GM19240 (cell line): ENCODE results near the gene WBP1.
A peak's percentile ranks its signal among the peaks of the same experiment; 100 is the strongest.
"Not testable (repeated sequence)": the region's sequence is repeated elsewhere in the genome, so short reads cannot be mapped to it uniquely, and the experiment has no call there.

Experiments used
- DNase-seq: peaks from one replicate; pipeline ENCODE4 v3.0.0; 2011; ENCODE audit warnings: low spot score; ENCODE audit not compliant: insufficient read length

The WBP1 gene

DNA sequence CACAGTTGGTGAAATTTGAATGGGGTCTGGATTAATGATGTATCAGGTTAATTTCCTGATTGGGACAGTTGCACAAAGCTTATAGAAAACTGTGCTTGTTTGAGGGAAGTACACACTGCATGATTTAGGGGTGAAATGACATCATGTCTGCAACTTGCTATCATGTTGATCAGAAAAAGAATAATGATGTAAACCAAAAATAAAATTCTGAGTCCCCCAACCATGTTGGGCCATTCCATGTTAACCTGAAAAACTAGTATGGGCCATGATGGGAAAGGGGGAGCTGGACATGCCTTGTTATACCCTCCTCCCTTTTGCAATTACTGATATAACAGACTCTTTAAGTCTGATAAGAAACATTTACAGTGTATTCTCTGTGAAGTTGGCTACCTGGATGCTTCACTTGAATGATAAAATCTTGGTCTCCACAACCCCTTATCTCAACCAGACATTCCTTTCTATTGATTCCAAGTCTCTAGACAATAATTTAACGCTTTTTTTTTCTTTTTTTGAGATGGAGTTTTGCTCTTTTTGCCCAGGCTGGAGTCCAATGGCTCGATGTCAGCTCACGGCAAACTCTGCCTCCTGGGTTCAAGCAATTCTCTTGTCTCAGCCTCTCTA is 7.6 kb upstream of the WBP1 start:
- no peak for DNase-seq

DNA sequence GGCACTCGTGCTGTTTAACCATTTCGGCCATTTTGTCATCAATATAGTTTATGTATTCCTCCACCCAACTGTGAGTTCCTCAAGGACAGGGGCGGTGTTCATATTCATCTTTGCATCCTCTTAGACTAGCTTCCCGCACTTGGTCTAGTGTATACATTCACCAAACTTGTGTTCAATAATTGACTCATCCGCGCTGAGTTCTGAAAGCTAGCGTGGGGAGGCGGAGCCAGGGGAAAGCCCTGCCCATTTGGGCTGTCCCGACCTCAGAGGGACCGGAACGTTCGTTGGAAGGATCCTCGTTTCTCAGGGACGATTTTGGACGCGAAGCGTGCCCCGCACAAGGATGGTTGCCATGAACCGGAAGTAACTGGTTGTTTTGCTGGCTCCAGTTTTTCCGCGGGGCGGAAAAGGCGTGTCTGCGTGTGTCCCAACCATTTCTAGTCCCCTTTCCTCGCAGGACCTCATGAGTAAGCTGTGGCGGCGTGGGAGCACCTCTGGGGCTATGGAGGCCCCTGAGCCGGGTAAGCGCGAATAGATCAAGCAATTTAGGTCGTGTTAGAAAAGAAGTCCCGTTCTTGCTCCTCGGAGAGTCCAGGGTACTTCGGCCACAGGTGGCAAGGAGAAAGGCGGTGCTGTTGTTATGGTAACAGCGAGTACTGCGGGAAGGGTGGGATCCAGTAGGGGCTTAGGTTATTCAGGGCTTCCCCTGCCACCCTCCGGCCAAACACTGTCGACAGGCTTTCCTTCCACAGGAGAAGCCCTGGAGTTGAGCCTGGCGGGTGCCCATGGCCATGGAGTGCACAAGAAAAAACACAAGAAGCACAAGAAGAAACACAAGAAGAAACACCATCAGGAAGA is 3.4 kb upstream of the WBP1 start, which contains the start of gene INO80B:
Gene INO80B, plus strand, starts transcription at position 434 of the 858 bp plus-strand sequence. Its CDS starts 30 bp downstream, at position 464.
- peak; percentile 65 for DNase-seq

DNA sequence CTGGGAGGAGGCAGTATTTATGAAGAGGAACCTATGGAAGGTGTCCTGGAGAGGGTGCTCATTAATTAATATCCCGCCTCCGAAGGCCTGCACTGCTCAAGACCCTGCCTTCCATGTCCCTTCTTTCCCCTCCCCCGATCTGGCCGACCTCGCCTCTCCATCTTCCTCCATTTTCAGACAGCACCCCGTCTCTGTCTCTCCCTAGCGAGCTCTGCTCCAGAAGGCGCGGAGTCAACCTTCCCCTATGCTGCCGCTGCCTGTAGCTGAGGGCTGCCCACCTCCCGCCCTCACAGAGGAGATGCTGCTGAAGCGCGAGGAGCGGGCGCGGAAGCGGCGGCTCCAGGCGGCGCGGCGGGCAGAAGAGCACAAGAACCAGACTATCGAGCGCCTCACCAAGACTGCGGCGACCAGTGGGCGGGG is 1.1 kb upstream of the WBP1 start:
- DNase-seq = no peak

DNA sequence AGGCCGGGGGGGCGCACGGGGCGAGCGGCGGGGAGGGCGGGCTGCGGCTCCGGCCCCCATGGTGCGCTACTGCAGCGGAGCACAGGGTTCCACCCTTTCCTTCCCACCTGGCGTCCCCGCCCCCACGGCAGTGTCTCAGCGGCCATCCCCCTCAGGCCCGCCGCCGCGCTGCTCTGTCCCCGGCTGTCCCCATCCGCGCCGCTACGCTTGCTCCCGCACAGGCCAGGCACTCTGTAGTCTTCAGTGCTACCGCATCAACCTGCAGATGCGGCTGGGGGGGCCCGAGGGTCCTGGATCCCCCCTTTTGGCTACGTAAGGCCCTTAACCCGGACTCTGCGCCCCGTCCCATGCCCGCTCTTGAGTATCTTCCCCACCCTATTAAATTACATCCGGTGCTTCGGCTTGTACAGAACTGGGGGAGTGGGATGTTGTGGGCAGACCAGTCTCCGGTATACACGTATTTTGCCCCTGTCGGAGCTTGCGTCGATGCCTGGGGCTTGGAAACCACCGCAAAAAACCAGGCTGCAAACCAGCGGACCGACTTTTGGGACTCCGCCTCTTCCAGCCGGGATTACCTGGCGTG is 598 bp upstream of the WBP1 start:
- no peak for DNase-seq

DNA sequence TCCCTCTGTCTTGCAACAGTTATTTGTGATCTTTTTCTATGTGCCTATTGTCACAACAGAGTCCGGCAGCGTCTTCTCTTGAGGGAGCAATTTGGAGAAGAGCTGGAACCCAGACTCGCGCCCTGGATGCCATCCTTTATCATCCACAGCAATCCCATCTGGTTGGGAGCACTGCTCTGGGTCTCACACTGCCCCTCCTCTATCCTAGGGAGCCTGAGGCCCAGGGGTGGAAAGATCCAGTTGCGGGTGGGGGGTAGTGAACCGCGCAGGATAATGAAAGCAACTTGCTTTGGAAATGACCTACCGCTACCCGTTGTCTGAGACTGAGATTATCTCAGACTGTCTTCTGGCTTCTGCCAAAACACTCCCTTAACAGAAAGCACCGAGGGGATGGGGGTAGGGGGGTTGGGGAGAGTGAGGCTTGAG is 713 bp downstream of the WBP1 start:
- no peak for DNase-seq

DNA sequence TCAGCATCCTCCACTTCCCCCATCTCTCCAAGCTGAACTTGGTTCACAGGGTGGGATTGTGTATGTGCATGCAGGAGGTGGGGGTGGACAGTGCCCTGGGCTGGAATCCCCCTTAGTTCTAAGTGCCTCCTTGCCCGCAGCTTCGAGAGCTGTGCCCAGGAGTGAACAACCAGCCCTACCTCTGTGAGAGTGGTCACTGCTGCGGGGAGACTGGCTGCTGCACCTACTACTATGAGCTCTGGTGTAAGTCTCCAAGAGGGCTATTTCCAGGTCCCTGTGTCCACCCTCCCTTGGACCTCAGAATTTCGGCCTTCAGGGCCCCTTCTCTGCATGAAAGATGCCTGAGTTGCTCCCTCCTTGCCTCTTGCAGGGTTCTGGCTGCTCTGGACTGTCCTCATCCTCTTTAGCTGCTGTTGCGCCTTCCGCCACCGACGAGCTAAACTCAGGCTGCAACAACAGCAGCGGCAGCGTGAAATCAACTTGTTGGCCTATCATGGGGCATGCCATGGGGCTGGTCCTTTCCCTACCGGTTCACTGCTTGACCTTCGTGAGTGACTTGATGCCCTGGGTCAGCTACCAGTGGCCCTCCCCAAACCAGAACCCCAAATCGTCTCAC is 1.4 kb downstream of the WBP1 start:
- DNase-seq = not testable (repeated sequence)

DNA sequence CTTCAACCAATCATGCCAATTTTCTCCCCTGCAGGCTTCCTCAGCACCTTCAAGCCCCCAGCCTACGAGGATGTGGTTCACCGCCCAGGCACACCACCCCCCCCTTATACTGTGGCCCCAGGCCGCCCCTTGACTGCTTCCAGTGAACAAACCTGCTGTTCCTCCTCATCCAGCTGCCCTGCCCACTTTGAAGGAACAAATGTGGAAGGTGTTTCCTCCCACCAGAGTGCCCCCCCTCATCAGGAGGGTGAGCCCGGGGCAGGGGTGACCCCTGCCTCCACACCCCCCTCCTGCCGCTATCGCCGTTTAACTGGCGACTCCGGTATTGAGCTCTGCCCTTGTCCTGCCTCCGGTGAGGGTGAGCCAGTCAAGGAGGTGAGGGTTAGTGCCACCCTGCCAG is 1.9 kb downstream of the WBP1 start:
- not testable (repeated sequence) for DNase-seq

DNA sequence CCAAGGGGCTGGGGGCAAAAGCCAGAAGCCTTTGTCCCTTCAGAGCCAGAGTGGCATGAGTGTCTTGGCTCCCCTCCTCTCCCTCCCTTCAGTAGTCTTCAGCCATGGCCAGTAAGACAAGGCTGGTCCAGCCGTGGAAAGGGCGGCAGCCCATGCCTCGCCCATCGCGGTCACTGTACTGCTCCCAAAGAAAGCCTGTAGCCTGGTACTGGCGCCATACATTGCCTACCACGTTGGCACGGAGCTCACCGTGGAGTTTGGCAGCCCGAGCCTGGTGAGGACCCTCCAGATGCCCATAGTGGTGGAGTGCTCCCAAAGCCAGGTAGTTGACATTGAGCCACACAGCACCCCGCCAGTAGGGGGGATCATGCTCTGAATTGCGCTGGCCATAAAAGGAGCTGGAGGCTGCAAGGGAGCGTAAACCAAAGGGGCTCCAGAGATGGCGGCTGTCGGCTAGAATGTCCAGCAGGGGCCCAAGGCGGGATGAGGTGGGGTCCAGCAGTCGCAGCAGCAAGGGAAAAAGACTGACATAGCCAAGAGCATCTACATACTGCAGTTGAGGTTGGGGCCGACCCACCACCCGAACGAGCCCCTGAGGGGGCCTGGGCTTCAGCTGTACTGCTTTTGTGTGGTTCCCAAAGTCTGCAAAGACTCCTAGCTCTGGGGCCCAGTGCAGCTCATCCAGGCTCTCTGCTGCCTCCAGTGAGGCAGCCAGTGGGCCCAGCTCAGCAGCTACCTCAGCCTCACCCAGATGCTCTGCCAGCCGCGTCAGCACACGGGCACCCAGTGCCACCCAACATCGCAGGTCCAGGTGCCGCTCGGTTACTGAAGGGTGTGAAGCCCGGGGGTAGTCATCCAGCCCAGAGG is 3.2 kb downstream of the WBP1 start:
- DNase-seq = no peak

DNA sequence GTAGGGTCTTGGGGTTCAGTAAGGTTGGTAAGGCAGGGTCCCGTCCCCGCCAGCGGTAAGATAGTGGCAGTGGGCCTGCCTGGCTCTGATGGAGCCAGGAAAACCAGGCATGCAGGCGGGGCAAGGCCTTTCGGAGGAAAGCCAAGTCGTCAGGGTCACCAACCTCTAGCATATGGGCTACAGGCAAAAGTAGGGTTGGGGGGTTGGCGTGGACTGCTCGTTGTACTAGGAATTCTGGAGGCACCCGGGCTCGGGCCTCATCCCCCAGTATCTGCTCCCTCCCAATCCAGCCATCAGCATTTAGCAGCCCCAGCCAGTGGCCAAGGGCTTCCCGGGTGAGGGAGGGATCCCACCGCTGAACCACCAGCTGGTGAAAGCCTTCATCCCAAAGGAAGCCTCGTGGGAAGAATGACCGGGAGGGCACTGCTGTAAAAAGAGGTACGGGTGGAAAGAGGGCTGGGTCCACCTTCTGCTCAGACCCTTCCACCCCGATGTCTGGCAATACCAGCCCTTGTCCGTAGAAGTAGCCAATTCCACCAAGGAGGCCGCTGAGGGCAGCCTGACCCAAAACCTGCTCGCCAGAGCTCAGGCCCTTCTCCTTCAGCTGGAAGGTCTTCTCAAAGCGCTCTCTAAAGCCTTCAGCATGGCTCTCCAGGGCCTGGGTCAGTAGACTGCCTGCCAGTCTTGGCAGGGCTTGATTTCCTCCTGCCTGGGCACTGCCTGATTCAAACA is 4.0 kb downstream of the WBP1 start:
- DNase-seq = no peak

DNA sequence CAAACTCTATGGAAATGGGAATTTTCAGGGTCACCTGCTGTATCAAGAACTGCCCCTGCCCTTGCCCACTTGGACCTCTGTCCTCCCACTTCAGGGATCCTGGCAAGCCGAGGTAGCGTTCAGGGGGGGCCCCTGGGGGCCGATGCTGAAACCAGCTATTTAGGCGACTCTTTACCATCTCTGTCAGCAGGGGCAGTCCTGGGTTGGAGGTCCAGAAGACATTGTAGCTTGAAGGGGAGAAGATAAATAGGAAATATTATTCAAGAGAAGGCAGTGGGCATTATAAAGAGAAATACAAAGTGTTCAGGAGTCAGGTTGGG is 4.5 kb downstream of the WBP1 start:
- DNase-seq = no peak

DNA sequence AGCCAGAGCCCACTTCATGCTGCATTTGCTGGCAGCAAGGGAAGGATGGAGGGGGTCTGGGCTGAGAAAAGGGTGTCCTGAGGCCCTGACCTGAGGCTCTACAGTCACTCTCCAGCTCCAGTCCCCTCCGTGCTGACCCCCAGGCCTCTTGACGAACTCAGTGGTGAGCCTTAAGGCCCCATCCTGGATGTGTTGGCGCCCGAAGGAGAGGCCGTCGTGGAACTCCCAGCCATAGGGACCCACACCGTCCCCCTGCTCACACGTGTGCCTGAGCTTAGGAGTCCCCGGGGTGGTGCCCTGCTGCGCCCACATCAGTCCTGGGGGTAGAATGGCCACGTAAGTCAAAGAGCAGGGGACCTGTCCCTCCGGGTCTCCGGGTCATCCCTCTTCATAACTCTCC is 6.2 kb downstream of the WBP1 start:
- DNase-seq = no peak

DNA sequence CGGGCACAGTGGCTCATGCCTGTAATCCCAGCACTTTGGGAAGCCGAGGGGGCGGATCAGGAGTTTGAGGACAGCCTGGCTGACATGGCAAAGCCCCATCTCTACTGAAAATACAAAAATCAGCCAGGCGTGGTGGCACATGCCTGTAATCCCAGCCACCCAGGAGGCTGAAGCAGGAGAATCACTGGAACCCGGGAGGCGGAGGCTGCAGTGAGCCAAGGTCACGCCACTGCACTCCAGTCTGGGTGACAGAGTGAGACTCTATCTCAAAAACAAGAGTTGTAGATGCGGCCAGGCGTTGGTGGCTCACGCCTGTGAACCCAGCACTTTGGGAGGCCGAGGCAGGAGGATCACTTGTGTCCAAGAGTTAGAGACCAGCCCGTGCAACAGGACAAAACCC is 12.5 kb downstream of the WBP1 start:
- DNase-seq = not testable (repeated sequence)

DNA sequence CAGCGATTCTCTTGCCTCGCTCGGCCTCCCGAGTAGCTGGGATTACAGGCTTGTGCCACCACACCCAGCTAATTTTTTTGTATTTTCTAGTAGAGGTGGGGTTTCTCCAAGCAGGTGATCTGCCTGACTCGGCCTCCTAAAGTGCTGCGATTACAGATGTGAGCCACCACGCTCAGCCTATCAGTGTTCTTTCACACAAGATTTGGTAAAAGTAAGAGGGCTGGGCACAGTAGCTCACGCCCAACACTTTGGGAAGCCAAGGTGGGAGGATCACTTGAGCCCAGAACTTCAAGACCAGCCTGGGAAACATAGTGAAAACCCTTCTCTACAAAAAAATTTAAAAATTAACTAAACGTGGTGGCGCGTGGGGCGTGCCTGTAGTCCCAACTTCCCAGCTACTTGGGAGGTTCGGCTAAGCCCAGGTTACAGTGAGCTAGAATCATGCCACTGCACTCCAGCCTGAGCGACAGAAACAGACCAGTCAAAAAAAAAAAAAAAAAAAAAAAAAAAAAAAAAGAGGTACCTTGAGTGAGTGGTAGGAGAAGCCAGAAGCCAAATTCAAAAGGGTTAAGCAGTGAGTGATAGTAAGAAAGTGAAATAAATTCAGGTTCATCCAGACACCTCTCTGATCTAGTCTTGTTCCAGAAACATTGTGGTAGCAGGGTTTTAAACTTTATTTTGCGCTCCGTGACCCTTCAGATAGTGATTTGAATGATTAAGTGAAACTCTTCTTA is 13.3 kb downstream of the WBP1 start:
- DNase-seq = no peak

DNA sequence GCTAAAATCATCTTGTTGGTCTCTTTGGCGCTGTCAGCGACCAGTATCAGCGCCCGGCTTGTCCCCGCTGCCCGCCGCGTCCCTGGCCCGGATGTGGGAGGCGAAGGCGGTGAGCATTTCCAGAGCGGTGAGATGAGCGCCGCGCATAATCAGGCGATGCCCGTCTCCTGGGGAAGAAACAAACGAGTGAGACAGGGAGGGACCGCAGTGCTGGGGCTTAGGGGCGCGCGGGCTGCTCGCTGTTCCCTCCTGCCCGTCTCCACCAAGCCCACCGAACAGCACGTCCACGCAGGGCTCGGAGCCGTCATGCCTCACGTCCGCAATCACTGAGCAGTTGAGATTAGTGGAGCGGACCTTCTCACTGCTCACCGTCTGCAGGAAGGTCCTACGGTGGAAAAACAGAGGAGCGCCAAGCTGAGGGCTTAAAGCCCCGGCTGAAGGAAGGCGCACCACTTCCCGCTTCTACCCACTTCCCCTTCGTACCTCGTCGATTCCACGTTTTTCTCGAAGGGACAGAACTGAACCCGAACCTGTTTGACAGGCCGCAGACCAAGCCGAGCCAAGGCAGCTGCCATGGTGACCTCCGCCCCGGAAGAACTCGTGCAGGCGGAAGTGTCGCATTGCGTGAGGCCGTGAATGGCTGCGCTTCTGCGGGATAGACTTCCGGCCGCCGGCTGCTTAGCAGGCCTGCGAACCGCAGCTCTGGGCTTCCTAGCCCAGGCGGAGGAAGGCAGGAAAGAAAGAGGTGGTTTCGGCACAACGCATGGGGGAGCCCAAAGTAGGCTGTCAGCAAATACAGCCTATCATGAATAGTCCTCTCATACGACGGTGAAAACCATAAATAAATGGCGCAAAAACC is 14.1 kb downstream of the WBP1 start, which contains the start of gene MRPL53:
Gene MRPL53, minus strand, starts transcription at position 595 of the 859 bp plus-strand sequence. Its CDS starts 20 bp downstream, at position 575.
- peak; percentile 57 for DNase-seq

DNA sequence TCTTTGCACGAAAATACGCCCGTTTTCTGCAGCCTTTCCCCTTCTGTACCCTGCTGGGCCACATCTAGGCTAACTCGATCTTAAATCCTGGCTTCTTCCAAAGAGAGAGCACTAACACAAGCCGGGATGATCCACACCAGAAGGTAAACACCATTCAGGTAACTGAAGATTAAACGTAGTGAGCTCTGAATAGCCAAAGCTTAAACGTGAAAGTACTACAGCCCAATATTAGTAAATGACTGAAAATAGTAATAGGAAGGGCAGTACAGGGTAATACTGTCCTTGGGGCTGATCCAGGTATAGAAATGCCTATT is 14.7 kb downstream of the WBP1 start:
- DNase-seq = no peak

DNA sequence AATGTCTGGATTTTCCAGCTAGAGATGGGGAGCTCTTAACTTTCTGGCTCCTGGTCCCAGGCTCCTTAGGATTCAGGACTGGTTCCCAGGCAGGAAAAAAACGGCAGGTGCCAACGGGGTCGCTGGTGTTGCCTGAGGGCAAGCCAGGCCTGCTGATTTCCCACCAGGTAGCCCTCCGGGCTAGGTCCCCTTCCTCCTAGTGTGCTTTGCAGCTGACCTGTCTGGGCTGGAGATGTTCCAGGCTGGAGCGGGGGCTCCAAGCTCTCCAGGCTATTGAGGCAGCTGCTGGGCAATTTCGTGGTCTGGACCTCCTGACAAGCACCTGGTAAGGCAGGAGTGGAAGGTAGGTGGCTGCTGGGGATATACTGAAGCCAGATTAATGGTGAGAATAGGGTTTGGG is 16.2 kb downstream of the WBP1 start:
- no peak for DNase-seq

DNA sequence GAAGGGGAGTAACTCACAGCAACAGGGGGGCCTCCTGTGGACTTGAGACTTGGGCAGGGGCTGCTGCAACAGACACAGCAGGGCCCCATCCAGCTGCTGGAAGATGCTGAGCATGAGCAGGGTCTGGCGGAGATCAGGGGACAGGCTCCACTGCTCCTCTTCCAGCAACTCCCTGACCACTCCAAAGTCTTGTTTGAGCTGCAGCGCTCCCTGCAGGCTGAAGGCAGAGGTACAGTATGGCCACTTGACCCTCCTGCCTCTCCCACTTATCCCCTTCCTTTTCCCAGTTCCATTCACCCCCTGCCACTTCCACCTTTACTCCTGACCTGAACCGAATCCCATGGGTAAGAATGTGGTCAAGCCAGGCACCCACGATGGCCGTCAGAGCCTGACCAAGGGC is 16.7 kb downstream of the WBP1 start:
- no peak for DNase-seq

DNA sequence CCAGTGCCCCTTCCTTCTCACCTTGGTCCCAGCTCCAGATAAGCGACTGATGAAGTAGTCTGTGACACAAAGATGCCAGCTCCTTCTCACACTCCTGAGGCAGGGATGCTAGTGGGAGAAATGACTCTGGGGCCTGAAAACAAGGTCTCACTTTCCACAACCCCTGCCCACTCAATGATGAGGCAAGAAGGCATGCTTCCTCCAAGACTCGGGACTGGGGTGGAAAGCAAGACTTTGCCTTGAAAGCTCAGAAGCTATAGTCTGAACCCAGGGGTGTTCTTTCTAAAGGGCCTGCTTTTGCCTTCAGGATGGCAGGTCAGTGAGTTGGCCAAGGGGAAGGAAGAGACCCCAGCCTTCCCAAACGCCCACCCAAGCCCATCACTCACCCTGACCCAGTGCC is 23.2 kb downstream of the WBP1 start:
- no peak for DNase-seq
